ENCODE data around the gene ATMIN.

DNA sequence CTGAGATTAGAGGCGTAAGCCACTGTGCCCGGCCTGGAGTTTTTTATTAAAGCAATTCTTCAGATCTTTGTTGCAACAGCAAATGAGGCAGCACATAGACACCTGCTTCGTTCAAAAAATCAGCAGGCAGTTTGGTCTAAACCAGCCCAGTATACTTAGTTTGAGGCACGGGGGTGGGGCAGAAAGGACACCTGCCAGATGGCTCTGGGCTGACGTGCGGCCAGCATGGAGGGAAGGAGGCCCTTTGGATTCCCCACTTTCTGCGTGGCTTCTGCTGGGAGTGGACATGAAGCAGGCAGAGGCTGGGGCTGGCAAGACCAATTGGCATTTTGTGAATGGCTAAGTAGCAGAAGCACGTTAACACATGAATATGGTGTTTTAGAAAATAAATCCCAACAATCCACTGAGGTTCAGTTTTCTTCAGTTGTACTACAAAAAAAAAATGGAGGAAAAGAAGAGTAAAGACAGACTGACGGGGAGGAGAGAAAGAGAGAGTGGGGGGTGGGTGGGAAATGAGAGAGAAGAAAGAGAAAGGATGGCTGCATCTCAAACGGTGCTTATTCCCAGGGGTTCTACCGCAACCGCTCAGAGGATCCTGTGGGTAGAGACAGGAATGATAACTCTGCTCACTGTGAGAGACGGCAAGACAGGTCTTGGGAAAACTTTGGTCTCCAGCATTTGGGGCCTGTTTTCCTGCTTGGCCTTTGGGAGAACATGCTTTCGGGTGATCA, 25.1 kb downstream of the ATMIN start:
- TF ChIP-seq EZH2phosphoT487 (IDR thresholded peaks at IDR 0.05; ENCODE audit: insufficient read depth, low read depth), result no peak
- TF ChIP-seq EZH2 (IDR thresholded peaks at IDR 0.05; ENCODE audit: insufficient read depth, poor library complexity, severe bottlenecking), result no peak
